ENCODE results near the gene KCTD18. TPM values are rescaled to one million over a fixed set of nuclear protein-coding genes. Genes with fewer than 3 reads are reported as not detected.

The KCTD18 gene
- total RNA-seq, 4 donors from 2014 or later, result 23.7 to 33.8 (median 28.8) TPM

- no peaks in the 10 kb centered on the region for H3K9me3 ChIP-seq
- 43 to 64% methylated on average over 2 to 12 of the region's 21 CpGs for WGBS, 2 donors (ENCODE audit: low coverage in 1 of 2)
- peak; percentile 70 for ATAC-seq
- H3K27ac ChIP-seq, result peak overlapping the region in 3 of 4 donors; percentile 52 to 72 (median 66)
- peaks cover 0 to 63% of the 10 kb centered on the region in 2 donors for H3K36me3 ChIP-seq
- no peaks in the 10 kb centered on the region for H3K4me1 ChIP-seq
- H3K4me3 ChIP-seq, result peak overlapping the region in 1 of 2 donors; percentile 35
- H3K27me3 ChIP-seq, result no peaks in the 10 kb centered on the region
- TF ChIP-seq CTCF (IDR thresholded peaks at IDR 0.05) (no peak), EP300 (IDR thresholded peaks at IDR 0.05) (no peak), POLR2AphosphoS5 (IDR thresholded peaks at IDR 0.05) (no peak), POLR2A (IDR thresholded peaks at IDR 0.05) (no peak)
These were observed 32.2 kb downstream of the KCTD18 start for GRCh38 chr2:200477667-200478131.

GRCh38 chr2:200476836-200477235 lies 33.0 kb downstream of the KCTD18 start:
- no peaks in the 10 kb centered on the region for H3K4me1 ChIP-seq
- TF ChIP-seq POLR2AphosphoS5 (IDR thresholded peaks at IDR 0.05) (no peak), CTCF (IDR thresholded peaks at IDR 0.05) (no peak), POLR2A (IDR thresholded peaks at IDR 0.05) (no peak), EP300 (IDR thresholded peaks at IDR 0.05) (no peak)
- peaks cover 0 to 72% of the 10 kb centered on the region in 2 donors for H3K36me3 ChIP-seq
- H3K27me3 ChIP-seq, result no peaks in the 10 kb centered on the region
- no peak overlapping the region for H3K4me3 ChIP-seq
- 50 to 62% methylated on average over 4 to 6 of the region's 8 CpGs for WGBS, 2 donors (ENCODE audit: low coverage in 1 of 2)
- no peak for ATAC-seq
- peak overlapping the region in 3 of 4 donors; percentile 16 to 66 (median 17) for H3K27ac ChIP-seq
- H3K9me3 ChIP-seq, result no peaks in the 10 kb centered on the region

- H3K27ac ChIP-seq, result no peak overlapping the region
- ATAC-seq, result no peak
- H3K4me1 ChIP-seq, result peaks cover 0 to 5% (median 0%) of the 10 kb centered on the region in 3 donors
- H3K36me3 ChIP-seq, result peaks cover 0 to 82% of the 10 kb centered on the region in 2 donors
- no peak overlapping the region for H3K4me3 ChIP-seq
- H3K9me3 ChIP-seq, result no peaks in the 10 kb centered on the region
- no peaks in the 10 kb centered on the region for H3K27me3 ChIP-seq
- TF ChIP-seq EP300 (IDR thresholded peaks at IDR 0.05) (no peak), POLR2AphosphoS5 (IDR thresholded peaks at IDR 0.05) (no peak), POLR2A (IDR thresholded peaks at IDR 0.05) (no peak), CTCF (IDR thresholded peaks at IDR 0.05) (no peak)
- 74 to 85% methylated on average over 4 of the region's 4 CpGs for WGBS, 2 donors (ENCODE audit: low coverage in 1 of 2)
These were observed 34.1 kb downstream of the KCTD18 start for GRCh38 chr2:200475795-200476194.

- WGBS, 2 donors (ENCODE audit: low coverage in 1 of 2), result 67 to 90% methylated on average over 1 to 8 of the region's 14 CpGs
- H3K36me3 ChIP-seq, result peaks cover 0 to 91% of the 10 kb centered on the region in 2 donors
- ATAC-seq, result no peak
These were observed 36.9 kb downstream of the KCTD18 start for GRCh38 chr2:200472853-200473464.

More at GRCh38 chr2:200472853-200473464, 36.9 kb downstream of the KCTD18 start:
- no peak for TF ChIP-seq POLR2A (IDR thresholded peaks at IDR 0.05)
- TF ChIP-seq CTCF (IDR thresholded peaks at IDR 0.05), result no peak
- no peak for TF ChIP-seq EP300 (IDR thresholded peaks at IDR 0.05)
- TF ChIP-seq POLR2AphosphoS5 (IDR thresholded peaks at IDR 0.05), result no peak
- Histone ChIP-seq H3K27ac (no peak overlapping the region), H3K4me3 (no peak overlapping the region), H3K4me1 (peaks cover 0 to 28% (median 0%) of the 10 kb centered on the region in 3 donors), H3K27me3 (no peaks in the 10 kb centered on the region), H3K9me3 (no peaks in the 10 kb centered on the region)
